Activated CD8-positive, alpha-beta T cell treated with anti-CD3 and anti-CD28 coated beads for 36 hours (primary cell): Measurements from ENCODE around the gene KANK2. TPM values are rescaled to one million over a fixed set of nuclear protein-coding genes. Genes with fewer than 3 reads are reported as not detected.

ENCODE experiments used
- ATAC-seq: fragments of 200-7000 bp; cut with Tn5 transposase; one replicate; pipeline ENCODE4 v1.10.0; 2021; ENCODE audit warnings: mild to moderate bottlenecking, moderate library complexity
- CTCF ChIA-PET: fragments of 350-600 bp; sonication (Branson Sonifier 250); formaldehyde crosslinking; loops from one replicate; lab custom pipeline; 2021; ENCODE audit warnings: antibody characterized with exemption; lab: Charles Lee
- POLR2A ChIA-PET: fragments of 350-600 bp; sonication (Branson Sonifier 250); formaldehyde crosslinking; loops from one replicate; lab custom pipeline; 2021; ENCODE audit warnings: antibody characterized with exemption; lab: Charles Lee
- DNase-seq: peaks from one replicate; pipeline ENCODE4 v3.0.0-alpha.2; 2020
- H3K27ac Mint-ChIP-seq: one replicate; pipeline ENCODE4 v1.8.0; 2021; ENCODE audit warnings: mild to moderate bottlenecking, mixed read lengths
- H3K27me3 Mint-ChIP-seq: one replicate; pipeline ENCODE4 v1.8.0; 2021; ENCODE audit warnings: mixed read lengths
- H3K36me3 Mint-ChIP-seq: one replicate; pipeline ENCODE4 v1.8.0; 2021; ENCODE audit warnings: low read depth, mixed read lengths
- H3K4me1 Mint-ChIP-seq: one replicate; pipeline ENCODE4 v1.8.0; 2021; ENCODE audit warnings: low read depth, mixed read lengths
- H3K4me3 Mint-ChIP-seq: one replicate; pipeline ENCODE4 v1.8.0; 2021; ENCODE audit warnings: mild to moderate bottlenecking, moderate library complexity, mixed read lengths
- H3K9me3 Mint-ChIP-seq: one replicate; pipeline ENCODE4 v1.8.0; 2021; ENCODE audit warnings: mixed read lengths
- intact Hi-C: fragments of 100-400 bp; cut with micrococcal nuclease; formaldehyde crosslinking; loops from one replicate; pipeline ENCODE4 v1.10.0; 2022
- total RNA-seq, 2 experiments: library from RNA; stranded (reverse); gene quantifications; one replicate each; pipeline ENCODE4 v1.2.3, GENCODE V29; 2021
- TF ChIP-seq, protein P1 (sequence below): fragments of 200-600 bp; IDR thresholded peaks from one replicate; pipeline ENCODE4 v1.8.0; 2022; ENCODE audit warnings: antibody characterized with exemption, mild to moderate bottlenecking

The KANK2 gene
- total RNA-seq, 2 experiments from 2014 or later, result 1.9 to 2.0 TPM

- no peaks in the 10 kb centered on the region for H3K36me3 Mint-ChIP-seq
- intact Hi-C loops, result no loop called here
- ChIA-PET CTCF (interaction anchor here (1.3 kb wide), 1 partner anchor 14 kb away, joined by 3 read pairs; no protein-coding TSS in a partner anchor), POLR2A (no interaction called here)
- TF ChIP-seq, protein P1, sequence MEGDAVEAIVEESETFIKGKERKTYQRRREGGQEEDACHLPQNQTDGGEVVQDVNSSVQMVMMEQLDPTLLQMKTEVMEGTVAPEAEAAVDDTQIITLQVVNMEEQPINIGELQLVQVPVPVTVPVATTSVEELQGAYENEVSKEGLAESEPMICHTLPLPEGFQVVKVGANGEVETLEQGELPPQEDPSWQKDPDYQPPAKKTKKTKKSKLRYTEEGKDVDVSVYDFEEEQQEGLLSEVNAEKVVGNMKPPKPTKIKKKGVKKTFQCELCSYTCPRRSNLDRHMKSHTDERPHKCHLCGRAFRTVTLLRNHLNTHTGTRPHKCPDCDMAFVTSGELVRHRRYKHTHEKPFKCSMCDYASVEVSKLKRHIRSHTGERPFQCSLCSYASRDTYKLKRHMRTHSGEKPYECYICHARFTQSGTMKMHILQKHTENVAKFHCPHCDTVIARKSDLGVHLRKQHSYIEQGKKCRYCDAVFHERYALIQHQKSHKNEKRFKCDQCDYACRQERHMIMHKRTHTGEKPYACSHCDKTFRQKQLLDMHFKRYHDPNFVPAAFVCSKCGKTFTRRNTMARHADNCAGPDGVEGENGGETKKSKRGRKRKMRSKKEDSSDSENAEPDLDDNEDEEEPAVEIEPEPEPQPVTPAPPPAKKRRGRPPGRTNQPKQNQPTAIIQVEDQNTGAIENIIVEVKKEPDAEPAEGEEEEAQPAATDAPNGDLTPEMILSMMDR, result no peak
- H3K4me1 Mint-ChIP-seq, result no peaks in the 10 kb centered on the region
- no peak overlapping the region for H3K27ac Mint-ChIP-seq
- H3K9me3 Mint-ChIP-seq, result no peaks in the 10 kb centered on the region
- H3K27me3 Mint-ChIP-seq, result peaks cover 2% of the 10 kb centered on the region
- DNase-seq, result peak; percentile 41
- peak; percentile 69 for ATAC-seq
- H3K4me3 Mint-ChIP-seq, result no peak overlapping the region
Measured at GRCh38 chr19:11227195-11227886, 30.0 kb upstream of the KANK2 start.

DNA sequence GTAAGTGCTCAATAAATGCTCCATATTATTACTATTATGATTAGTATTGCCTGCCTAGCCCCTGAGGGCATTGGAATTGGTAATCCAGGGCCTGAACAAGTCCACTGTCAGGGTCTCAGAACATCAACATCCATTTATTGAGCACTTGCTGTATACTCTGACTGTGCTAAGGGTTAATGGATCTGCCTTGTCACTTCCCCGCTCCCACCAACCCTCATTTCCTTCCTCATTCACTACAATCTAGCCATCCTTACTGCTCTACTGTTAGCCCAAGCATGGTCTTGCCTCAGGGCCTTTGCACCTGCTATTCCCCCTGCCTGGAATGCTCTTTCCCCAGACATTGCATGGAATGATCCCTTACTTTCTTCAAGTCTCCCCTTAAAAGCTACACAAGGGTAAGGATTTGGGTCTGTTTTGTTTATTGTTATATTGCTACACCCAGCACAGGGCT, 29.4 kb upstream of the KANK2 start:
- POLR2A ChIA-PET, result interaction anchor here (1.7 kb wide), 1 partner anchor 13 kb away, joined by 3 read pairs; no protein-coding TSS in a partner anchor
- Mint-ChIP-seq H3K4me1 (no peaks in the 10 kb centered on the region), H3K9me3 (no peaks in the 10 kb centered on the region), H3K36me3 (peaks cover under 1% of the 10 kb centered on the region), H3K27me3 (peaks cover 2% of the 10 kb centered on the region), H3K27ac (no peak overlapping the region), H3K4me3 (no peak overlapping the region)
- intact Hi-C loops, result no loop called here
- DNase-seq (no peak), ATAC-seq (no peak)
- TF ChIP-seq, protein P1, result no peak
- CTCF ChIA-PET, result interaction anchor here (1.3 kb wide), 1 partner anchor 13 kb away, joined by 3 read pairs; no protein-coding TSS in a partner anchor

- CTCF ChIA-PET, result interaction anchor here (0.9 kb wide), 1 partner anchor 12 kb away, joined by 6 read pairs; no protein-coding TSS in a partner anchor
- Mint-ChIP-seq H3K27ac (no peak overlapping the region), H3K4me3 (no peak overlapping the region), H3K4me1 (no peaks in the 10 kb centered on the region), H3K36me3 (peaks cover 9% of the 10 kb centered on the region), H3K27me3 (peaks cover 2% of the 10 kb centered on the region), H3K9me3 (peaks cover 8% of the 10 kb centered on the region)
- DNase-seq (no peak), ATAC-seq (no peak)
- POLR2A ChIA-PET, result interaction anchor here (1.7 kb wide), 1 partner anchor 14 kb away, joined by 3 read pairs; no protein-coding TSS in a partner anchor
- intact Hi-C loops, result no loop called here
- TF ChIP-seq, protein P1, result no peak
Measured at GRCh38 chr19:11225815-11226214, 28.5 kb upstream of the KANK2 start.

- ChIA-PET CTCF (interaction anchor here (0.9 kb wide), 1 partner anchor 11 kb away, joined by 6 read pairs; no protein-coding TSS in a partner anchor), POLR2A (interaction anchor here (1.7 kb wide), 1 partner anchor 15 kb away, joined by 3 read pairs; no protein-coding TSS in a partner anchor)
- Mint-ChIP-seq H3K9me3 (peaks cover 12% of the 10 kb centered on the region), H3K4me1 (no peaks in the 10 kb centered on the region), H3K36me3 (peaks cover 10% of the 10 kb centered on the region), H3K27me3 (peaks cover 3% of the 10 kb centered on the region), H3K27ac (no peak overlapping the region), H3K4me3 (no peak overlapping the region)
- no peak for DNase-seq
- TF ChIP-seq, protein P1, result no peak
- no peak for ATAC-seq
- intact Hi-C loops, result no loop called here
Measured at GRCh38 chr19:11225172-11225571, 27.8 kb upstream of the KANK2 start.

DNA sequence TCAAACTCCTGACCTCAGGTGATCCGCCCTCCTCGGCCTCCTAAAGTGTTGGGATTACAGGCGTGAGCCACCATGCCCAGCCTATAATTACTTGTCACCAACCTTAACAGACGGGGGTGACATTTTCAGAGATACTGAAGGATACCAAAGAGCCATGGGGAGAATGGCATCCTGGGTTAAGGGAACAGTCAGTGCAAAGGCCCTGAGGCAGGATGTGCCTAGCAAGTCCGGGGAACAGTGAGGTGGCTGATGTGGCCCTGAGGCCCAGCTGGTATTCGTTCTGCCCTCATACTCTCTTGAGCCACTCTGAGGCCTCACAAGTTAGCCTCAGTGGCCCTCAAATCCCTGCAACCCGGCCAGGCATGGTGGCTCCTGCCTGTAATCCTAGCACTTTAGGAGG, 27.1 kb upstream of the KANK2 start:
- POLR2A ChIA-PET, result no interaction called here
- no peak for ATAC-seq
- TF ChIP-seq, protein P1, result no peak
- CTCF ChIA-PET, result no interaction called here
- Mint-ChIP-seq H3K36me3 (peaks cover 10% of the 10 kb centered on the region), H3K9me3 (peaks cover 13% of the 10 kb centered on the region), H3K27ac (no peak overlapping the region), H3K4me3 (no peak overlapping the region), H3K27me3 (peaks cover 4% of the 10 kb centered on the region), H3K4me1 (no peaks in the 10 kb centered on the region)
- DNase-seq, result no peak
- intact Hi-C loops, result no loop called here
